Activated CD8-positive, alpha-beta memory T cell treated with anti-CD3 and anti-CD28 coated beads, Interleukin-2, amount 50 U/mL, for 24 hours (primary cell): Measurements from ENCODE around the gene SSH2.
A peak's percentile ranks its signal among the peaks of the same experiment; 100 is the strongest.

Source experiments
- DNase-seq: peaks from one replicate; pipeline ENCODE4 v3.0.0-alpha.2; 2020; ENCODE audit errors: extremely low read depth

The SSH2 gene

GRCh38 chr17:29590411-29591145 is 339.4 kb downstream of the SSH2 start:
- no peak for DNase-seq

DNA sequence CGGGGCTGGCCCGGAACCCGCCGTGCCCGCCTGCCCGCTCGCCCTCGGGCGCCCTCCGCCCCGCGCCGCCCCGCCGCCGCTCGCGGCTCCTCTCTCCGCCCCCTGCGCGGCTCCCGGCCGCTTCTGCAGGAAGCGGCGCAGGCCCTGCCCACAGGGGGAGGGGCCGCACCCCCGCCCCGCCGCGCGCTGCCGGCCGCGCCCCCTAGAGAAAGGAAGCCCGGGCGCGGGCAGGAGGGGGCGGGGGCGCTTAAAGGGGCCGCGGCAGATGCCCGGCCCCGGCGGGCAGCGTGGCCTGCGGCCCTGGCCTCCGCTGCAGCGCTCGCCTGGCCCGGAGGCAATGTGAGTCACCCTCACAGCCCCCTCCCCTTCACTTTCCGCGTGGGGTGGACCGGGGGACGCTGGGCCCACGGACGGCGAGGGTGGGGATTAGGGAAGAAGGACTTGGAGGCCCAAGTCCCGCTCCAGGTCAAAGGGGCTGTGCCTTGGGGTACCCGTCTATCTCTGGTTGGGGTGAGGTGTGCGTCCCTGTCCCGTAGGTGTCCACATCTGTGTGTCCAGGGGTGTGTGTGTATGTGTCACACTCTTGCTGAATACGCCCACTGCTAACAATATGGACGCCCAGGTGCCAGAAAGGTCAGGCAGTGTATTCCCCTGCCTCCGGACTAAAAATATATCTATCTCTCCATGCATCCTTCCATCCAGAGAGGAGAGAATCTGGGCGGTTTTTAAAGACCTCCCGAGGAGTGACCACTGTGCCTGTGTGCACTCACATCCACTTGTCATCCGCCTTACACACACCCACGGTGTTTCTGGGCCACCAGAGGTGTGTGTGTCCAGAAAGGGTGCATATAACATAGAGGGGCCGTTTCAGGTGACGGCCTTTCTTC is 340.3 kb downstream of the SSH2 start, which contains the start of gene GIT1:
GIT1 (minus strand) TSS at position 125 of the 887 bp plus-strand sequence. CDS start 270 bp downstream, outside the sequence.
- DNase-seq = no peak

GRCh38 chr17:29588562-29589411 is 341.2 kb downstream of the SSH2 start:
- DNase-seq = no peak

DNA sequence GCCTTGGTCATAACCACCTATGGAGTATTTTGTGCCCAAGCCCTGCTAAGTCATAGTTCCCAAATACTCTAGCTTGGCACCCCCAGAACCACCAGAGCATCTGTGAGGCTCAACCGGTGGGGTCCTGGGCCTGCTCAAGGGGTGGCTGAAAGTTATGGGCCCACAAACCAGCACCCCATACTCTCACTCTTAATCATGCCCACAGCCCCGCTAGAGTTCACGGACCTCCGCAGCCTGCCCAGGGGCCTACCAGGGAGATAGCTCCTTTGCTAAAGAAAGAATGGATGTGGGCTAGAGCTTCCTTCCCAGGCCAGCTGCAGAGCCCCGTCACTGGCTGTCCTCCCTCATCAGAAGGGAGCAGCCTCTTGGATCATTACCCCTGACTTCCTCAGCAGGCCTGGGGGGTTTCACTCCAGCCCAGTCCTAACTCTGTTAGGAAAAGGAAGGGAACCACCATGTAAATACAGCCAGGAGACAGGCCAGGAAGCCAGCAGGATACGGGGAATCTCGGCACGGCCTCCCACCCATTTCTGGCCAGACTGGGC is 341.9 kb downstream of the SSH2 start:
- no peak for DNase-seq

DNA sequence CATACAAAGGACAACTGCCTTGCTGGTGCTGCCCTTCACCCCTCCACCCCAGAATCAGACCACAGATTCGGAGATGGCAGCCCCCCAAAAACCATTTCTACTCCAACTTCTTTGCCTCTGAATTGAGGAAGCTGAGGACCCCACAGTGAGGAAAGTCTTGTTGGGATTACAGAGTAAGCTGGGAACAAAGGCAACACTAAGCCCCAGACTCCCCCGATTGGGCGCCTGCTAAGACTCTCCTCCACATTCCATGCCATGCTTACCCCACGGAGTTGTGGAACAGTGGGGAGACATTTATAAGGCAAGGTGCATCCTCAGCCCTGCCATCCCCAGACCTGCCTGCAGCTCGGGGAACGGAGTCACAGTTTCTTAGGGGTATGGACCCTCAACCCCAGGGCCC is 342.4 kb downstream of the SSH2 start:
- DNase-seq = no peak

DNA sequence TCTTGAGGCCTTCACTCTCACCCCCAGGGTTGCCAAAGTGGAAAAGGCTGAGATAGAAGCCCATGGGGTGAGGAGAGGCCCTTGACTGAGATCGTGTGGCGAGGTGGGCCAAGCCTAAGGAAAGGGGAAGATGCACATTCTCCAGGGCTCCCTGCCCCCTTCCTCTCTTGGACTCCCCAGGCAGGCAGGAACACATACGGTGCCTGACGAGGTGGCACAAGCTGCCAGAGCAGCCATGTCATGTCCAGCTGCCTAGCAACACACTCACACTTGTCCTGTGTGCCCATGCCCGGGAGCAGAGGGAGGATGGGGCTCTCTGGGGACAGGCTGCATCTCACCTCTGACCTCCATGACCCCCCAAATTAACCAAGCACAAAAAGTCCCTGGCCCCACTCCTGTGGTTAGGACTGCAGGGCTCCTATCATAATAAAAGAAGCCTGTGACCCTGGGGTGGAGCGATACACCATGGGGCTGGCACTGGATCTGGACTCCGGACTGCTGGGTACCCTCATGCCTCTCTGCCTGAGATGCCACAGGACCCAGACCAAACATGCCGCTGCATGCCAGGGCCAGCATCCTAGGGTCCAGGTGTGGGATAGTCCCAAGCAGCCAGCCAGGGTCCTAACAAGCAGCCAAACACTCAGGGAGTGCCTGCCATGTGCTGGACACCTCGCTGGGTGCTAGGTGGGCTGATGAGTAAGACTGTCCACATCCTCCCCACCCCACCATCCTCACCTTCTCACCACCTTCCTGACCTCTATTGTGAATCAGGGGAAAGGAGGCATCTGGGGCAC is 343.2 kb downstream of the SSH2 start:
- no peak for DNase-seq

DNA sequence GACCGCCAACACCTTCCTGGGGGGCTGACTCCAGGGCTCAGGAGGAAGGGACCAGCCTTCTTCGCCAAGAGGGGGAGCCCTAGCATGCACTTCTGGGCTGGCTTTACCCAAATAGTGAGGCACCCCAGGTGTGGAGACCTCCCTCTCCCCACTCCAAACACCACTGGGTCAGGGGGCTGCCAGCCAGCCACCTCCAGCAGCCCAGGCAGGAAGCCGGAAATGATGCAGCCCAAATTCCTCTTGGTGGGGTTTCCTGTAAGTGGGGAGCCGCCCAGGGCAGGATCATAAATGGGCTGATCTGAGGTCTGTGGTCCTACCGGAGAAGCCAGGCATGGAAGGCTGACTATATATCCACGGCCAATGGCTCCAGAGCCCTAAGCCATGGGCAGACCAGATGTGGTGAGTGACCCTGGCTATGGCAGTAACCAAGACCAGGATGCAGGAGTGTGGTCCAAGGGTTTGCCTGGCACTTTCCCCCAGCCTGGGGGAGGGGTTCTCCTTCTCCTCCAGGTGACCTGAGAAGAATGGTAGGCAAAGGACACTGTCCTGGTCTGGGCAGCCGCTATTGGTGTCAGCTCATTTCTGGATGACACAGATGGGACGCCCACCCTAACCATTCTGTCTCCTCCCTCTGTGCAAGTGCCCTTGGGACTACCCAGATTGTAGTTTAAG is 344.8 kb downstream of the SSH2 start:
- no peak for DNase-seq

- no peak for DNase-seq
Observed at GRCh38 chr17:29584452-29585079, 345.5 kb downstream of the SSH2 start.

GRCh38 chr17:29583324-29584248 is 346.4 kb downstream of the SSH2 start:
- no peak for DNase-seq

DNA sequence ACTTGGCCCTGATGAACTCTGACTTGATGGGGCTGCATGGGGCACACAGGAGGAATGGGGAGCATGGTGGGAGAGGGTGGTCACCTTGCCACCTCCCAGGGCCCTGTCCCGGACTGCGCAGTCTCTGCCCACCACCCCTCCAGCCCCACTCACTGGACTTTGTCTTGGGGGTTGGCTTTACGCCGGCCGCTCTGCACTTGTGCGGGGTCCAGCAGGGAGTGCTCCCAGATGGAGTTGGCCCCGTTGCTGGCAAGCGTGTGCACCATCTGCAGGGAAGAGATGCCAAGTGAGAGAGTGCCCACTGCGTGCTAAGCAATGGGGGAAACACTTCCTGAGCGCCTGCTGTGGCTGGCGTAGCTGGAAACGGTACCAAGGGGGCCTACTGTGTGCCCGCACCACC is 347.3 kb downstream of the SSH2 start:
- DNase-seq = no peak

DNA sequence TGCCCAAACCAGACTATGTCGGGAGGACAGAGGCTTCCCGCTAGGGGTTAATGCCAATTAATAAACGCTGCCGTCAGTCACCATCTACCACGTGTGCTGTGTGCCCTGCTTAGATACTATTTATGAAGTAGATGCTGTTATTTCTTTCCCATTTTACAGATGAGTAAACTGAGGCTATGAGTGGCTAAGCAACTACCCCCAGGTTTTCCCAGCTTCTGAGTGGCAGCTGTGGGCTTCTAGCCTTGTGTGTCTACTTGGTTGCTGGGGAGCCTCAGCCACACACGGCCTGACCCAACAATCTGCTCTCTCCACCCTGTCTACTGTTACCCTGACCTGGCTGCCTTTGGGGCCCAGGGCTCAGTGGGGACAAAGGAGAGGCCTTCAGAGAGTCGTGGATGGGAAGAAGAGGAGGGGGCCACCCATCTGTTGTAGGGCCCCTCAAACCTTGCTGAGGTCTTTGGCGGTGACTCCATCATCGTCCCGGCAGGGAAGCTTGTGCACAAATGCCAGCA is 347.7 kb downstream of the SSH2 start:
- no peak for DNase-seq

GRCh38 chr17:29581583-29582253 is 348.3 kb downstream of the SSH2 start:
- no peak for DNase-seq

DNA sequence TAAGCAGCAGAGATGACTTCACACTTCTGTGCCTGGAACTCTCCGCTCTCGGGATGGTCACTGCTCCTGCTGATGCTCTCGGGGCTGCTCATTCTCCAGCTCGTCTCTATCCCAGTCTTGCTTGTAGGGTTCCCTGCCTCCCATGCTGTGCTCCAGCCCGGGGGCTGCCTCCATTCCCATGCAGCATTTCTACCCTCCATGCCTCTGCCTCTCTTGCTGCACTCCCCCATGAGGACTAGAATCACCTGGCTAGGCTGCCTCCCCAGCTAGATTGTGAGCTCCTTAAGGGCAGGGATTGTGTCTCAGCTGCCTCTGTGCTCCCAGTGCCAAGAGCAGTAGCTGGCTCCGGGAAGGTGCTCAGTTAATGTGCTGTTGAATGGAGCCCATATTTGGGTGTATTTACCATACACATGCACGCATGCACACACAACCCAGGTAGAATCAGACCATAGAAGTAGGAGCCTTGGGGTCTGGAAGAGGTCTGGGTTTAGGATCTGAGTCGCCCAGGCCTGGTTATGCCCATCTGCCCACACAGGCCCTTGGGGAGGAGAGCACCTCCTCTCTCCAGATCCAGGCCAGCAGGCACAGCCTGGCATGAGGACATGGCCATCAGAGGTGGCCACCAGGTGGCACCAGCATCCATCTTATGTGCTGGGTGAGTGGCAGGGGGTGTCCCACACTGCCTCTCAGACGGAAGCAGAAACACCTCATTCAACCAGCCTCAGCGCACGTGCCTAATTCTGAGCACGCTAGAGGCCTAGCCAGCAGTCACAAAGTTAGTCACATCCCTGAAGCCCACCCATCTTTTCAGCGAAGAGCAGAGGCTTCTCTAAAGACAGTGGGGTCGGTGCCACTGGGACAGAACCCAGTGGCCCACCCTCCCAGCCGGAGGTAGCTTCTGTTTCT is 349.9 kb downstream of the SSH2 start:
- peak; percentile 80 for DNase-seq

- no peak for DNase-seq
Observed at GRCh38 chr17:29578626-29579485, 351.2 kb downstream of the SSH2 start.

DNA sequence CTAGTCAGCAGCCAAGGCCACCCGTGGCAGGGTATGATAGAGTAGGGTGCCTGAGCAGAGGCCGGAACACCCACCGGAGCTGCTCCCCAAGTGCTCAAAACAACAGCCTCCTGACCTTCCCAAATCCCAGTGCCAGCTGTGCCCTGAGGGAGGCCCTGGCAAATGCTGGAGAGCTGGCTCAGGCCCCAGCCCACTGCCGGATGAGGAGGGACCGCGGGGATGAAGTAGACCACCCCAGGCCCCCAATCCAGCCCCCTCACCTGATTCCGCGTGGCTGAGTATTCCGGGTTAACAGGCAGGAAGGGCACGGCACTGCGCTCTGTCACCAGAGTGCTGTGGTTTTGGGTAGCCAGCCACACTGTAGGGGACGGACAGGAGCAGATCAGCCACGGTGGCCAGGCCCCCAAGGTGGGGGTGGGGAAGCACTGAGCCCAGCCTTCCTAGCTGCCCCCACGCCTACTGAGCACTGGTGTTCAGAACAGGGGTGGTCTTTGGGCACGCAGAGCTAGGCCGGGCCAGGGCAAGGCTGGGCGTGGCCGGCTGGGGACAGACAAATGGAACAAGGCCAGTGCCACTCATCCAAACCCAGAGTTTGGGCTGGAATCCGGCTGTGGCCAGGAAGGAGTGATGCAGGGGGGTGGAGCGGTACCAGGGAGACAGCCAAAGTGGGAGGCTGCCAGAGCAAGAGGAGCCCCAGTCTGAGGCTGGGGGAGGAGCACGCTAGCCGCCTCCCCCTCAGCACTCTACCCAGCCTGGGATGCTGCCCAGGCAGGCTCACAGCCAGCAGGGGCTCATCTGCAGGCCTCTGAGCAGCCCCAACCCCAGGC is 352.4 kb downstream of the SSH2 start:
- DNase-seq = no peak
